AG04449 (cell line): ENCODE data around the gene GPC1.

Experiments used
- CTCF ChIA-PET: fragments of 350-600 bp; formaldehyde crosslinking; extraction: SDS; loops from one replicate; lab custom pipeline; 2021; ENCODE audit warnings: antibody characterized with exemption; lab: Yijun Ruan, JAX
- POLR2A ChIA-PET: fragments of 400-600, 350-600 bp; formaldehyde crosslinking; extraction: SDS; loops from one replicate; lab custom pipeline; 2020; ENCODE audit warnings: antibody characterized with exemption, inconsistent platforms; lab: Yijun Ruan, JAX
- DNase-seq: peaks from one replicate; pipeline ENCODE4 v3.0.0-alpha.2; 2010; ENCODE audit warnings: low read depth, low spot score
- H3K4me3 ChIP-seq: 2 replicates; pipeline ENCODE4 v1.5.1; 2011; ENCODE audit warnings: low read depth, mild to moderate bottlenecking, control low read depth, low read length
- TF ChIP-seq, protein P1 (sequence below): IDR thresholded peaks from one replicate; pipeline ENCODE4 v1.5.1; 2011; ENCODE audit warnings: mild to moderate bottlenecking, moderate library complexity, low read length, control low read depth, inconsistent platforms; ENCODE audit not compliant: insufficient read depth; ENCODE audit errors: missing control alignments

The GPC1 gene

DNA sequence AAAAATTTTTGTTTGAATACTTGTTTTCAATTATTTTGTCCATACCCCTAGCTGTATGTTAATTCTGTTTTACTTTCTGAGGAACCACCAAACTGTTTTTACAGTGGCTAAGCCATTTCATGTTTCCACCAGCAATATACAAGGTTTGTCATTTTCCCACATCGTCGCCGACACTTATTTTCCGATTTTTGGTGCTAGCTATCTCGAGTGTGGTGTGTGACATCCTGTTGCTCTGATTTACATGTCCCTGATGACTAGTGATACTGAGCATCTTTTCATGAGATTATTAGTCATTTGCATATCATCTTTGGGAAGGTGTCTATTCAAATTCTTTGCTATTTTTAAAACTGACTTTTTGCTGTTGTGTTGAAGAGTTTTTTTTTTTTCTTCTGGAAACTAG lies 7.2 kb upstream of the GPC1 start:
- TF ChIP-seq, protein P1, sequence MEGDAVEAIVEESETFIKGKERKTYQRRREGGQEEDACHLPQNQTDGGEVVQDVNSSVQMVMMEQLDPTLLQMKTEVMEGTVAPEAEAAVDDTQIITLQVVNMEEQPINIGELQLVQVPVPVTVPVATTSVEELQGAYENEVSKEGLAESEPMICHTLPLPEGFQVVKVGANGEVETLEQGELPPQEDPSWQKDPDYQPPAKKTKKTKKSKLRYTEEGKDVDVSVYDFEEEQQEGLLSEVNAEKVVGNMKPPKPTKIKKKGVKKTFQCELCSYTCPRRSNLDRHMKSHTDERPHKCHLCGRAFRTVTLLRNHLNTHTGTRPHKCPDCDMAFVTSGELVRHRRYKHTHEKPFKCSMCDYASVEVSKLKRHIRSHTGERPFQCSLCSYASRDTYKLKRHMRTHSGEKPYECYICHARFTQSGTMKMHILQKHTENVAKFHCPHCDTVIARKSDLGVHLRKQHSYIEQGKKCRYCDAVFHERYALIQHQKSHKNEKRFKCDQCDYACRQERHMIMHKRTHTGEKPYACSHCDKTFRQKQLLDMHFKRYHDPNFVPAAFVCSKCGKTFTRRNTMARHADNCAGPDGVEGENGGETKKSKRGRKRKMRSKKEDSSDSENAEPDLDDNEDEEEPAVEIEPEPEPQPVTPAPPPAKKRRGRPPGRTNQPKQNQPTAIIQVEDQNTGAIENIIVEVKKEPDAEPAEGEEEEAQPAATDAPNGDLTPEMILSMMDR, result no peak
- ChIA-PET CTCF (interaction anchor here (1.4 to 2.8 kb wide), 2 partner anchors 10 to 195 kb away, joined by 5 to 13 read pairs; no protein-coding TSS in a partner anchor), POLR2A (no interaction called here)
- no peak overlapping the region for H3K4me3 ChIP-seq
- no peak for DNase-seq

DNA sequence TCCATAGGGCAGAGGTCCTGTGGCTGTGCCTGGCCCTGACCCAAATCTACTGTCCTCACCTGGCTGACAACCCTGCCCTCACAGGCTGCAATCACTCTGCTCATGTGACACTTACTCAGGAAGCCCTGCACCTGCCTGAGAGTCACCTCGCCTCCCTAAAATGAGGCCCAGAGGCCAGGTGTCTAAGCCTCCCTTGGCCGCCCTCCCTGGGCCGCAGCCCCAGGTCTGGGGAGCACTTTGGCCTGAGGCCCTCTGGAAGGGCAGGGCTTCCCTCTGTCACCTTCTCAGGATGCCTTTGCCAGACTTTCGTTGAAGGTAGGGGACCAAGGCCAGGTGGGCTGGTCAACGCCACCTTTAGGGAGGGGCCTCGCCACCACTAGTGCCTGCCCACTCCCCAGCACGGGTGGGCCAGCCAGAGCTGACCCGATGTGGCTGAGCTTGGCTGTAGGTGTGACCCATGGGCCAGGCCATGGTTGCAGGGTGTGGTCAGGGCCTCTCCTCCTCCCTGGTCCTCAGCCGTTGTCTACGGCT lies 6.1 kb upstream of the GPC1 start:
- H3K4me3 ChIP-seq, result no peak overlapping the region
- DNase-seq, result no peak
- ChIA-PET CTCF (interaction anchor here (1.4 kb wide), 1 partner anchor 9 kb away, joined by 5 read pairs; no protein-coding TSS in a partner anchor), POLR2A (no interaction called here)
- TF ChIP-seq, protein P1, result no peak

DNA sequence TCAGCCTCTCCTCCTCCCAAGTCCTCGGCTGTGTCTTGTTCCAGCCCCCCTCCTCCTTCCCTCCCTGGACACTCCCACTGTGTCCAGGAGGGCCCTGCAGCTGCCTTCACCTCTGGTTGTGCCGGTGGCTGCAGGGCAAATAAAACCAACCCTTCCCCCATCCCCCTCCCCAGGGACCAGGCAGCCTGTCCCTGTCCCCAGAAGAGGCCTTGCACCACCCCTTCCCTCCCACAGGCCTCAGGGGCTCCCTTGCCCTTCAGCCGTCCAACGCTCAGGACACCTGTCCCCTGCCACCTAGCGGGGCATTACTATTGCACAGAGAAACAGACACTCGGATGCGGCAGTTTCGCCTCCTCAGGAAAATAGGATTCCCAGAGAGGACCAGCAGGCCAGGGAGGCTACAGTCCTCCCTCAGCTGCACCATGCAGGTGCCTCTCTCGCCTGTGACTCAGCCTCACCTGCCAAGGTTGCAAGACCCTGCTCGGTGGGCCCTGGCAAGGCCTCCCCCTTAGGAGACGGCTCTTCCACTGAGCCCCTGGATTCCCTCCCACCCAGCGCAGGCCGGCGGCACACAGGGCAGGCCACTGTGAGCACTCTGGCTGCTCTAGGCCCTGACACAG lies 5.5 kb upstream of the GPC1 start:
- H3K4me3 ChIP-seq, result no peak overlapping the region
- no peak for DNase-seq
- TF ChIP-seq, protein P1, result no peak
- POLR2A ChIA-PET, result no interaction called here
- CTCF ChIA-PET, result no interaction called here

DNA sequence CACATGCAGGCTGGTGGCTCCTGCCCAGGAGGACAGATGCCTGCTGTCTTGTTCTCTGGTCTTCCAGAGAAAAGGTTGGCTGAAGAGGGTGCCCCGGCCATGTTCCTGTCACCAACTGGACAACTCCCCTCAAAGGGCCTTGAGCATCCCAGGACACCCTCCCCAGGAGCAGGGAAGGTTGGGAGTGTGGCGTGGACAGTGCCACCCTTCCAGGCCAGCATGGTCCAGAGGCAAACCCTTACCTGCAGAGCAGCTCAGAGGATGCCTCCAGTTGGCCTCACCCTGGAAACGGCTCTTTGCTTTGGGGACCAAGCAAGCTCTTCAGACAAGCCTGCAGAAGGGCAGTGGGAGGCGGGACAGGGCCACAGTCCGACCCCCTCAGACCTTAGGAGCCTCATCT lies 4.9 kb upstream of the GPC1 start:
- no peak for DNase-seq
- CTCF ChIA-PET, result interaction anchor here (0.7 to 1.4 kb wide), 2 partner anchors 198 to 212 kb away, joined by 3 read pairs; no protein-coding TSS in a partner anchor
- TF ChIP-seq, protein P1, result no peak
- POLR2A ChIA-PET, result no interaction called here
- H3K4me3 ChIP-seq, result no peak overlapping the region

DNA sequence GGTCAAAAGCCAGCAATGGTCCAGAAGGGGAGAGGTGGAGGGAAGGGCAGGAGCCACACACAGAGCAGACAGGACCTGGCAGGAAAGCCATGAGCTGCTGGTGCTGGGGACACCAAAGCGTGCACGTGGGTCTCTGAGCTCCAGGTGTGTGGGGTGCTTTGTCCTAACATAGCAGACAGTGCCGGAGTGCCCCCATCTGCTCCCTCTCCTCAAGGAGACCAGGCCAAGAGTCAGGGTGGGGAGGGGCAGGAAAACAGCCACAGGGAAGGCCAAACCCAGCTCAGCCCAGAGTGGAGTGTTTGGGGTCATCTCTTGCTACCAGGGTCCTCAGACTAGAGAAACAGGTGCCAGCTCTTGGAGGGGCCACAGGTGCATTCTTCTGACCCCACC lies 4.2 kb upstream of the GPC1 start:
- TF ChIP-seq, protein P1, result no peak
- ChIA-PET POLR2A (no interaction called here), CTCF (interaction anchor here (0.7 to 1.7 kb wide), 3 partner anchors 199 to 281 kb away, joined by 3 to 4 read pairs (median 3); no protein-coding TSS in a partner anchor)
- H3K4me3 ChIP-seq, result no peak overlapping the region
- DNase-seq, result no peak

DNA sequence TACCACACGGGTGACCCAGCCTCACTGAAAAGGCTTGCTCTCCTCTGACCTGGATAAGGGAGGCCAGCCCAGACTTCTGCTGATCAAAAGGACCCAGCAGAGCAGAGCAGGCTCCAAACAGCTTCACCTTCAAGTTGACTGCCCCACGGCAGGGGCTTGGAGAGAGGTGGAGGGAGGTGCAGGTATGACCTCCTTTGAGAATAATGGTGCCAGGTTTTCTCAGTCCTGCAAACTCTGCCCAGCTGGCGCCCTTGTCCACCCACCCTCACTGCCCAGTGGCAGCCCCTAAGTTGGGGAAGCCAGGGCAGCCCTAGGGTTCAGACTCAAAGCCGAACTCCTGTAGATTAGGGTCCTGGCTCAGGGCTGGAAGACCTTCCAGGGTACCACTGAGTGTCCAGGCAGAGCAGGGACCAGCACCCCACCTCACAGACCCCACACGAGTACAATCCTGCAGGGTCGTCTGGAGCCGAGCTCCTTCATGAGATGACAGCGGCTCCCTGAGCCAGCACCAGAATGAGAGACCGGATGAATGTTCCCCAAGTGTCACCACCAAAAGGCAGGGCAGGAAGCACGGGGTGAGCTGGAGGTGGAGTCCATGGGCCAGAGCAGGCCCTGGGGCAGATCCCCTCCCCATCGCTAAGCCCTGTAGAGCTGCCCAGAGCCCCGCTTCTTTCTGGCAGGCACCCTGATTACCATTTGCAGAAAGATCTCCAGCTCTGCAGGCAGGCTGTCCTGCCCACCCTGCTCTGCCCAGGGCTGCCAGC lies 3.6 kb upstream of the GPC1 start:
- no peak for DNase-seq
- TF ChIP-seq, protein P1, result no peak
- H3K4me3 ChIP-seq, result no peak overlapping the region
- ChIA-PET CTCF (interaction anchor here (0.9 to 1.7 kb wide), 3 partner anchors 200 to 281 kb away, joined by 3 to 6 read pairs (median 4); no protein-coding TSS in a partner anchor), POLR2A (no interaction called here)
